ENCODE results near the gene NTPCR. TPM values are rescaled to one million over a fixed set of nuclear protein-coding genes. Genes with fewer than 3 reads are reported as not detected.

Gene NTPCR
- total RNA-seq, 1 donor from 2014 or later, result 41.6 TPM

DNA sequence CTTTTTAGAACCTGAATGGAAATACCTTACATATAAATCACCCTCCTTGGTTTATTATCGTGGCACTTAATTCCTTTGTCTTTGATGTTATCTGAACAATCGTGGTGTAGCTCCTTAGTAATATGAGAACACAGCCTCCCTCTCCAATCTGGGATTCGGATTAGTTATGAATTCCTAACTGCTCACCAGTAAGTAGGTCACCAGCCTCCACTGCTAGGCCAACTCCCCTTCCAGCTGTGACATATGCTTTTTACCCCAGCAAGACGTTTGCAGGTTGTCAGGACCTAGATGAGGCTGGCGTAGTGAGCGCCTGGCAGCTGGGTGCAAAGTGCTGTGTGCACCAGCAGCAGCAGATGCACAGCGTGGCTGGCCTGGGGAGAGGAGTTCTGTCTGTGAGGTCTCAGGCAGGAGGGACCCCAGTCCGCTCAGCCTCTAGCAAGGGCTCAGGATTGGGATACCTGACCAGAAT, 38.2 kb downstream of the NTPCR start:
- Histone ChIP-seq H3K27me3 (no peaks in the 10 kb centered on the region), H3K4me3 (no peak overlapping the region), H3K36me3 (peaks cover 0 to 1% of the 10 kb centered on the region in 2 donors), H3K4me1 (no peaks in the 10 kb centered on the region), H3K9me3 (no peaks in the 10 kb centered on the region), H3K27ac (no peak overlapping the region)
- intact Hi-C loops (cut with DNase I), result no loop called here
- DNase-seq (ENCODE audit: low spot score in 2 of 2), result no peak
- TF ChIP-seq, protein P1, sequence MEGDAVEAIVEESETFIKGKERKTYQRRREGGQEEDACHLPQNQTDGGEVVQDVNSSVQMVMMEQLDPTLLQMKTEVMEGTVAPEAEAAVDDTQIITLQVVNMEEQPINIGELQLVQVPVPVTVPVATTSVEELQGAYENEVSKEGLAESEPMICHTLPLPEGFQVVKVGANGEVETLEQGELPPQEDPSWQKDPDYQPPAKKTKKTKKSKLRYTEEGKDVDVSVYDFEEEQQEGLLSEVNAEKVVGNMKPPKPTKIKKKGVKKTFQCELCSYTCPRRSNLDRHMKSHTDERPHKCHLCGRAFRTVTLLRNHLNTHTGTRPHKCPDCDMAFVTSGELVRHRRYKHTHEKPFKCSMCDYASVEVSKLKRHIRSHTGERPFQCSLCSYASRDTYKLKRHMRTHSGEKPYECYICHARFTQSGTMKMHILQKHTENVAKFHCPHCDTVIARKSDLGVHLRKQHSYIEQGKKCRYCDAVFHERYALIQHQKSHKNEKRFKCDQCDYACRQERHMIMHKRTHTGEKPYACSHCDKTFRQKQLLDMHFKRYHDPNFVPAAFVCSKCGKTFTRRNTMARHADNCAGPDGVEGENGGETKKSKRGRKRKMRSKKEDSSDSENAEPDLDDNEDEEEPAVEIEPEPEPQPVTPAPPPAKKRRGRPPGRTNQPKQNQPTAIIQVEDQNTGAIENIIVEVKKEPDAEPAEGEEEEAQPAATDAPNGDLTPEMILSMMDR (IDR thresholded peaks at IDR 0.05), result no peak

DNA sequence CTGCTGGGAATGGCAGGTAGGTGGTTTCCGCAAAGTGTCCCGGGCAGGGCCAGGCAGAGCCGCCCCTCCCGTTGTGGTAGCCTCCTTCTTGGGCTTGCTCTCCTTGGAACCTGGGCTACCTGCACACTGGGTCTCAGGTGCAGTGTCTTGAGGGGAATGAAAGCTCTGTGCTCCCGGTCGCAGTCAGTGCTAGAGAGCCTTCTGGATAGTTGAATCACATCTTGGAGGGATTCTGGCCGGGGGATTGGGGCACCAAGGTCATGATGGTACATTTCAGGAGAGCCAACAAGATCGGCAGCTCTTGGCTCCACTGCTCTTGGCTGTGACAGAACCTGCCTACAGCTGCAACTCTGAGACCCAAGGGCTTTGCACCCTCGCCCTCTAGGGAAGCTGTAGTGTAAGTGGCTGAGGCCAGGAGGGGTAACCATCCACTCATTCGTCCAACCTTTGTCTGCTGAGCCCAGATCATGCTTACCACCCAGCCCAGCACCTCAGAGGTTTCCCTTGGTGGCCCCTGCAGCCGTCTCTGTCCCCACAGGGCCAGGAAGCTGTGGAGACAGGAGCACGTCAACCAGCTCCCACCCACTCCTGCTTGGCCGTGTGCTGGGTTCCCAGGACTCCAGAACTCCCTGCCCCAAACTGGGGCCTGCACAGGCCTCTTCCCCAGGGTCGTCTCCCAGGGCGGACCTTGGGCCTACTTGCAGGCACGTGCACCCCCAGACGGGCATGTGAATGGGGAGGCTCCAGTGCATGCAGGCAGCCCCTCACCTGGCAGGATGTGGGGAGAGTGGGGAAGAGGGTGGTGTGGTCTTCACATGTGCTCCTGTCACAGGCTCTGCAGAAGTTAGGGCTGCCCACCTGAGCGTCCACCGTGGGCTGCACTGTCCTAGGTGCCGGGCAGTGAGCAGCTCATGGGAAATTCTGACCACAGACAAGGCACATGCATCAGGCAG, 40.0 kb downstream of the NTPCR start:
- intact Hi-C loops (cut with DNase I), result no loop called here
- H3K36me3 ChIP-seq, result peaks cover 0 to 10% of the 10 kb centered on the region in 2 donors

DNA sequence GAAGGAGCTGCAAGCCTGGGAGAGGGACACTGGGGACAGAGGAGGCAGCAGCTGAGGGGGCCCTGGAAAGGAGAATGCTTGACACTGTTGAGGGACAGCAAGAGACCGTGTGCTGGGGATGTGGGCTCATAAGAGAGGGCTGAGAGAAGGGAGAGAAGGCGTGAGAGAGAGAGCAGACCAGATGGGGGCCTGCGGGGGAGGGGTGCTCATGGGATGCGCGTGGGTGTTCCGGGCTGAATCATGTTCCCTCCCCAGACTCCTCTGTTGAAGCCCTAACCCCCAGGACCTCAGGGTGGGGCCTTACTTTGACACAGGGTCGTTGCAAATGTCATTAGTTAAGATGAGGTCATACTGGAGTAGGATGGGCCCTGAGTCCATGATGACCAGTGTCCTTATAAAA, 40.8 kb downstream of the NTPCR start:
- intact Hi-C loops (cut with DNase I), result no loop called here

More for the DNA sequence above, 40.0 kb downstream of the NTPCR start:
- TF ChIP-seq, protein P1 (IDR thresholded peaks at IDR 0.05), result no peak
- Histone ChIP-seq H3K27ac (no peak overlapping the region), H3K4me3 (no peak overlapping the region), H3K4me1 (no peaks in the 10 kb centered on the region), H3K9me3 (no peaks in the 10 kb centered on the region), H3K27me3 (no peaks in the 10 kb centered on the region)
- no peak for DNase-seq (ENCODE audit: low spot score in 2 of 2)

DNA sequence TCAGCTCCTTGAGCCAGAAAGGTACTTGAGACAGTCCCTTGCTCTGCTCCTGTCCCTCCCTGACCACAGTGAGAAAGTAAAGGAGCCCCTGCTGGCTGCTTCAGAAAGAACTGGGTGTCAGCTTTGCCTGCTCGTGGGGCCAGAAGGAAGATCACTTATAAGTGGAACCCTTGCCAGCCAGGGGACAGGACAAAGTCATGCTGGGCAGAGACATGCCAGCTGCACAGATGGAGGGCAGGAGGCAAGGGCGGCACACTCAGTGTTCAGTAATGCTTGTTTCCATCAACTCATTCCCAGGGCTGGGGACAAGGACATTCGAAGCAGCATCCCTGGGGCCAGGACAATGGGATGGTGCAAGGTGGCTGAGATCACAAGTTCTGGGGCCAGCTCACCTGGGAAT, 41.8 kb downstream of the NTPCR start:
- Histone ChIP-seq H3K27ac (no peak overlapping the region), H3K9me3 (no peaks in the 10 kb centered on the region), H3K36me3 (peaks cover 0 to 12% of the 10 kb centered on the region in 2 donors), H3K4me1 (no peaks in the 10 kb centered on the region), H3K27me3 (no peaks in the 10 kb centered on the region), H3K4me3 (no peak overlapping the region)
- intact Hi-C loops (cut with DNase I), result no loop called here
- TF ChIP-seq, protein P1 (IDR thresholded peaks at IDR 0.05), result no peak
- no peak for DNase-seq (ENCODE audit: low spot score in 2 of 2)

More for the DNA sequence above, 40.8 kb downstream of the NTPCR start:
- Histone ChIP-seq H3K4me3 (no peak overlapping the region), H3K27ac (no peak overlapping the region), H3K9me3 (no peaks in the 10 kb centered on the region), H3K4me1 (no peaks in the 10 kb centered on the region), H3K27me3 (no peaks in the 10 kb centered on the region), H3K36me3 (peaks cover 0 to 10% of the 10 kb centered on the region in 2 donors)
- DNase-seq (ENCODE audit: low spot score in 2 of 2), result no peak
- TF ChIP-seq, protein P1 (IDR thresholded peaks at IDR 0.05), result no peak

DNA sequence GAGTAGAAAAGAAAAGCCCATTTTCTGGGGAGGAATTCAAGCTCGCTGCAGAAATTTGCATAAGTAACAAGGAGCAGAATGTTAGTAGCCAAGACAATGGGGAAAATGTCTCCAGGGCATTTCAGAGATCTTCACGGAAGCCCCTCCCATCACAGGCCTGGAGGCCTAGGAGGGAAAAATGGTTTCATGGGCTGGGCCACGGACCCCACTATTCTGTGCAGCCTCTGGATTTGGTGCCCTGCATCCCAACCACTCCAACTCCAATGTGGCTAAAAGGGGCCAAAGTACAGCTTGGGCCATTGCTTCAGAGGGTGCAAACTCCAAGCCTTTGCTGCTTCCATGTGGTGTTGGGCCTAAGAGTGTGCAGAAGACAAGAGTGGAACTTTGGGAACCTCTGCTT, 43.1 kb downstream of the NTPCR start:
- Histone ChIP-seq H3K9me3 (no peaks in the 10 kb centered on the region), H3K27ac (no peak overlapping the region), H3K4me1 (no peaks in the 10 kb centered on the region), H3K36me3 (peaks cover 2 to 24% of the 10 kb centered on the region in 2 donors), H3K4me3 (no peak overlapping the region), H3K27me3 (no peaks in the 10 kb centered on the region)
- TF ChIP-seq, protein P1 (IDR thresholded peaks at IDR 0.05), result no peak
- intact Hi-C loops (cut with DNase I), result no loop called here
- DNase-seq (ENCODE audit: low spot score in 2 of 2), result no peak

All from ascending aorta (tissue), 2 donors.